GM23248 (cell line): ENCODE measurements around the gene EXD3.

Experiments
- EZH2 ChIP-seq: fragments of 200-600 bp; sonication (generic); IDR thresholded peaks from 2 replicates; pipeline ENCODE4 v1.6.1; 2018; ENCODE audit warnings: antibody characterized with exemption, mild to moderate bottlenecking; ENCODE audit not compliant: insufficient read depth, poor library complexity, severe bottlenecking
- EZH2phosphoT487 ChIP-seq: fragments of 200-600 bp; sonication (generic); IDR thresholded peaks from 2 replicates; pipeline ENCODE4 v1.6.1; 2018; ENCODE audit warnings: antibody characterized with exemption, moderate library complexity, mild to moderate bottlenecking, low read depth; ENCODE audit not compliant: insufficient read depth

- no peak for TF ChIP-seq EZH2
- no peak for TF ChIP-seq EZH2phosphoT487
Observed at GRCh38 chr9:137305060-137305797, 117.7 kb downstream of the EXD3 start.
